Kidney (tissue), 14 donors: ENCODE data around the gene CARMIL3. TPM values are rescaled to one million over a fixed set of nuclear protein-coding genes. Genes with fewer than 3 reads are reported as not detected.

Experiments
- DNase-seq, 5 donors: peaks; one replicate each; pipeline ENCODE4 v3.0.0-alpha.2; 2013 to 2020
- FAIRE-seq: peaks from 2 replicates; lab custom pipeline; 2012; peaks lifted over from hg19 to GRCh38; lab: Jason Lieb, UNC
- H3K27ac ChIP-seq, 2 donors: one replicate each; pipeline ENCODE4 v1.7.0; 2013; ENCODE audit warnings: low read depth in 2 of 2, low read length in 2 of 2, inconsistent platforms in 1 of 2
- H3K27me3 ChIP-seq: one replicate; pipeline ENCODE4 v1.7.1; 2013; ENCODE audit warnings: low read length, inconsistent platforms; ENCODE audit not compliant: control insufficient read depth, insufficient read depth
- H3K36me3 ChIP-seq, 3 donors: one replicate each; pipeline versions ENCODE4 v1.7.0 to v1.7.1; 2013; ENCODE audit warnings: low read length in 3 of 3, control low read depth in 1 of 3, inconsistent platforms in 1 of 3; ENCODE audit not compliant: insufficient read depth in 3 of 3, control insufficient read depth in 2 of 3
- H3K4me1 ChIP-seq, 3 donors: one replicate each; pipeline versions ENCODE4 v1.7.0 to v1.7.1; 2013; ENCODE audit warnings: low read length in 3 of 3, inconsistent platforms in 1 of 3, low read depth in 1 of 3; ENCODE audit not compliant: control insufficient read depth in 2 of 3, insufficient read depth in 2 of 3
- H3K4me3 ChIP-seq, 3 donors: one replicate each; pipeline versions ENCODE4 v1.7.0 to v1.8.1; 2013; ENCODE audit warnings: low read length in 3 of 3, control low read depth in 1 of 3, inconsistent platforms in 1 of 3
- H3K9ac ChIP-seq, 3 donors: one replicate each; pipeline versions ENCODE4 v1.7.0 to v1.7.1; 2013; ENCODE audit warnings: low read length in 3 of 3, control low read depth in 1 of 3, inconsistent platforms in 1 of 3
- H3K9me3 ChIP-seq, 3 donors: one replicate each; pipeline versions ENCODE4 v1.7.0 to v1.7.1; 2013; ENCODE audit warnings: low read length in 3 of 3, control low read depth in 1 of 3, inconsistent platforms in 1 of 3; ENCODE audit not compliant: control insufficient read depth in 2 of 3, insufficient read depth in 1 of 3
- intact Hi-C: fragments of 100-400 bp; cut with DNase I; formaldehyde crosslinking; loops from one replicate; pipeline ENCODE4 v1.11.1; 2022
- polyA plus RNA-seq: library from polyadenylated mRNA; stranded (reverse); fragments of 350-450 nt; fragmentation: Illumina TruSeq; extraction: RNeasy Lipid Tissue Mini Kit (QIAGEN cat#74804); gene quantifications from one replicate; pipeline ENCODE4 v1.2.3, GENCODE V29; 2014; ENCODE audit warnings: low read depth, low replicate concordance; ENCODE audit not compliant: insufficient read depth
- total RNA-seq: library from RNA; stranded (reverse); fragmentation: NEBNext Ultra II Directional; extraction: Animal tissue kit (Norgen Biotek cat#: 25700); gene quantifications from one replicate; pipeline ENCODE4 v1.2.1, GENCODE V29; 2021
- TF ChIP-seq, protein P1 (sequence below): IDR thresholded peaks from 3 replicates; pipeline ENCODE4 v1.5.1; 2012; ENCODE audit warnings: mild to moderate bottlenecking, moderate library complexity, borderline replicate concordance; ENCODE audit not compliant: insufficient read depth; ENCODE audit errors: extremely low read depth
- donor health status: control.
- donor health status: control.
- donor health status: control.
- donor health status: control.
- donor health status: control.
- donor health status: DM: yes; HTN: yes; CAD: no.
- donor health status: Normal renal cell carcinoma (clear cell type).

The CARMIL3 gene
- total and polyA plus RNA-seq, 2 donors from 2014 or later, result 1.4 to 1.5 TPM

DNA sequence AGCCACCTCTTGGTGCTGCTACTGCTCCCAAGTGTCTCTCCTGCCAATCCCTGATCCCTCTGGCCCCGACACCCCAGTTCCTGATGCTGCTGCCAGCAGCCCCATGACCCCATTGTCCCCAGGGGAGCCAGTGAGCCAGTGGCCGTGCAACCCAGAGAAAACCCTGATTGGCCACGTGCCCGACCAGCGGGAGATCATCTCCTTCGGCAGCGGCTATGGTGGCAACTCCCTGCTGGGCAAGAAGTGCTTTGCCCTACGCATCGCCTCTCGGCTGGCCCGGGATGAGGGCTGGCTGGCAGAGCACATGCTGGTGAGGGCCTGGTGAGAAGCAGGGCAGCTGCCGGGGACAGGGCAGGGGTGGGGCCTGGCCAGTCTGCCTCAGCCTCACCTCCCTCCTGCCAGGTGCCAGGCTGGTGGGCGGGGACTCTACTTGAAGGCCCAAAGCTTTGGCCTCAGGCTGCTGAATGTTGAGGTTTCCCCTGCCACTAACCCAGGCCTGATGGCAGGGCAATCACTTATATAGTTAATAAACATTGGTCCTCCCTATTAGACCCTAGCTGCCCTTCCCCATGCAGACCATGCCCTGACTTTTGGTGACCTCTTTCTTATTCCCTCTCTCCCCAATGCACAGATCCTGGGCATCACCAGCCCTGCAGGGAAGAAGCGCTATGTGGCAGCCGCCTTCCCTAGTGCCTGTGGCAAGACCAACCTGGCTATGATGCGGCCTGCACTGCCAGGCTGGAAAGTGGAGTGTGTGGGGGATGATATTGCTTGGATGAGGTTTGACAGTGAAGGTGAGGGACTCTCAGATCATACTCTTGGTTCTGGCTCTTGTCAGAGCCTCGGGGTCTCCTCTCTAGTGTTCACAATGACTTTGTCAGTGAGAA is 47.4 kb downstream of the CARMIL3 start:
- peaks cover 0 to 31% (median 16%) of the 10 kb centered on the region in 3 donors for H3K36me3 ChIP-seq
- H3K4me1 ChIP-seq, result peaks cover 0 to 14% (median 4%) of the 10 kb centered on the region in 3 donors
- H3K27me3 ChIP-seq, result no peaks in the 10 kb centered on the region
- H3K9ac ChIP-seq, result no peak overlapping the region
- intact Hi-C loops, result no loop called here
- no peak for FAIRE-seq
- TF ChIP-seq, protein P1, sequence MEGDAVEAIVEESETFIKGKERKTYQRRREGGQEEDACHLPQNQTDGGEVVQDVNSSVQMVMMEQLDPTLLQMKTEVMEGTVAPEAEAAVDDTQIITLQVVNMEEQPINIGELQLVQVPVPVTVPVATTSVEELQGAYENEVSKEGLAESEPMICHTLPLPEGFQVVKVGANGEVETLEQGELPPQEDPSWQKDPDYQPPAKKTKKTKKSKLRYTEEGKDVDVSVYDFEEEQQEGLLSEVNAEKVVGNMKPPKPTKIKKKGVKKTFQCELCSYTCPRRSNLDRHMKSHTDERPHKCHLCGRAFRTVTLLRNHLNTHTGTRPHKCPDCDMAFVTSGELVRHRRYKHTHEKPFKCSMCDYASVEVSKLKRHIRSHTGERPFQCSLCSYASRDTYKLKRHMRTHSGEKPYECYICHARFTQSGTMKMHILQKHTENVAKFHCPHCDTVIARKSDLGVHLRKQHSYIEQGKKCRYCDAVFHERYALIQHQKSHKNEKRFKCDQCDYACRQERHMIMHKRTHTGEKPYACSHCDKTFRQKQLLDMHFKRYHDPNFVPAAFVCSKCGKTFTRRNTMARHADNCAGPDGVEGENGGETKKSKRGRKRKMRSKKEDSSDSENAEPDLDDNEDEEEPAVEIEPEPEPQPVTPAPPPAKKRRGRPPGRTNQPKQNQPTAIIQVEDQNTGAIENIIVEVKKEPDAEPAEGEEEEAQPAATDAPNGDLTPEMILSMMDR, result no peak
- H3K4me3 ChIP-seq, result no peak overlapping the region
- H3K9me3 ChIP-seq, result no peaks in the 10 kb centered on the region
- peak in 1 of 5 donors; percentile 71 for DNase-seq
- H3K27ac ChIP-seq, result no peak overlapping the region

GRCh38 chr14:24100197-24100981 is 48.6 kb downstream of the CARMIL3 start:
- no peak overlapping the region for H3K27ac ChIP-seq
- H3K36me3 ChIP-seq, result peaks cover 0 to 31% (median 16%) of the 10 kb centered on the region in 3 donors
- H3K27me3 ChIP-seq, result no peaks in the 10 kb centered on the region
- peaks cover 0 to 10% (median 0%) of the 10 kb centered on the region in 3 donors for H3K4me1 ChIP-seq
- H3K9ac ChIP-seq, result no peak overlapping the region
- TF ChIP-seq, protein P1, result no peak
- no peak overlapping the region for H3K4me3 ChIP-seq
- intact Hi-C loops, result no loop called here
- FAIRE-seq (no peak), DNase-seq (peak in 1 of 5 donors; percentile 7)
- H3K9me3 ChIP-seq, result no peaks in the 10 kb centered on the region

GRCh38 chr14:24100982-24101494 is 49.2 kb downstream of the CARMIL3 start:
- Histone ChIP-seq H3K36me3 (peaks cover 0 to 31% (median 16%) of the 10 kb centered on the region in 3 donors), H3K9ac (peak overlapping the region in 1 of 3 donors; percentile 16), H3K4me1 (peaks cover 0 to 6% (median 0%) of the 10 kb centered on the region in 3 donors), H3K27me3 (no peaks in the 10 kb centered on the region), H3K27ac (no peak overlapping the region), H3K4me3 (no peak overlapping the region), H3K9me3 (no peaks in the 10 kb centered on the region)
- intact Hi-C loops, result no loop called here
- FAIRE-seq, result no peak
- TF ChIP-seq, protein P1, result no peak
- no peak for DNase-seq
